GM12801 (cell line): ENCODE results near the gene SYCE1.

Experiments
- CTCF ChIP-seq: IDR thresholded peaks from one replicate; pipeline ENCODE4 v1.5.1; 2011; ENCODE audit warnings: control low read depth; ENCODE audit not compliant: insufficient read length; ENCODE audit errors: extremely low read depth

SYCE1 gene

GRCh38 chr10:133565441-133566294, at the start of gene SYCE1:
Gene SYCE1 (minus strand): TSS chr10:133565583. CDS start chr10:133565529, 54 bp downstream.
- TF ChIP-seq CTCF, result no peak

- TF ChIP-seq CTCF, result no peak
These were observed 49.6 kb upstream of the SYCE1 start for GRCh38 chr10:133614830-133615580.

GRCh38 chr10:133613699-133614098, 48.3 kb upstream of the SYCE1 start:
- TF ChIP-seq CTCF, result no peak

GRCh38 chr10:133611079-133611478, 45.7 kb upstream of the SYCE1 start:
- TF ChIP-seq CTCF, result no peak

GRCh38 chr10:133608855-133609254, 43.5 kb upstream of the SYCE1 start:
- no peak for TF ChIP-seq CTCF

- TF ChIP-seq CTCF, result no peak
These were observed 35.3 kb upstream of the SYCE1 start for GRCh38 chr10:133600657-133601056.

GRCh38 chr10:133592716-133593115, 27.3 kb upstream of the SYCE1 start:
- TF ChIP-seq CTCF, result no peak
